GM21576 (cell line): Measurements from ENCODE around the gene CELSR1.

Experiments
- ATAC-seq: cut with Tn5 transposase; IDR thresholded peaks from one replicate; pipeline ENCODE4 v1.9.1; 2021; ENCODE audit warnings: mild to moderate bottlenecking, moderate library complexity; ENCODE audit not compliant: unreplicated experiment

The CELSR1 gene

DNA sequence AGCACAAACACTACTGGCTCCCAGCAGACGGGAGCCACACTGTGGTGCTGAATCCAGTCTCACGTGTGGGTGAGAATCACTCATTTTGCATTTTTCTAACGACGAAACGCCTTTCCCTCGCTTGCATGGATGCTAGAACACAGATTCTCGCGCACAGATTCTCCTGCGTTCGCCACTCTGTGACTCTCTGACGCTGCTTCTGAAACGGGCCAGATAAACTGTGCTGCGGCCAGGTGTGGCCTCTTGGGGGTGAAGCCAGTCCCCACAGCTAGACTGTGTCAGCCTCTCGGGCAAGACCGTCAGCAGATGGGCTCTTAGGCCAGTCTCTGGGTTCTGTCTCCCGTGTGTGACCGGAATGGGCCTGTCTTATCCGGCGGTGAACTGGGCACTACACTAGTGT lies 157.4 kb downstream of the CELSR1 start:
- ATAC-seq = no peak

DNA sequence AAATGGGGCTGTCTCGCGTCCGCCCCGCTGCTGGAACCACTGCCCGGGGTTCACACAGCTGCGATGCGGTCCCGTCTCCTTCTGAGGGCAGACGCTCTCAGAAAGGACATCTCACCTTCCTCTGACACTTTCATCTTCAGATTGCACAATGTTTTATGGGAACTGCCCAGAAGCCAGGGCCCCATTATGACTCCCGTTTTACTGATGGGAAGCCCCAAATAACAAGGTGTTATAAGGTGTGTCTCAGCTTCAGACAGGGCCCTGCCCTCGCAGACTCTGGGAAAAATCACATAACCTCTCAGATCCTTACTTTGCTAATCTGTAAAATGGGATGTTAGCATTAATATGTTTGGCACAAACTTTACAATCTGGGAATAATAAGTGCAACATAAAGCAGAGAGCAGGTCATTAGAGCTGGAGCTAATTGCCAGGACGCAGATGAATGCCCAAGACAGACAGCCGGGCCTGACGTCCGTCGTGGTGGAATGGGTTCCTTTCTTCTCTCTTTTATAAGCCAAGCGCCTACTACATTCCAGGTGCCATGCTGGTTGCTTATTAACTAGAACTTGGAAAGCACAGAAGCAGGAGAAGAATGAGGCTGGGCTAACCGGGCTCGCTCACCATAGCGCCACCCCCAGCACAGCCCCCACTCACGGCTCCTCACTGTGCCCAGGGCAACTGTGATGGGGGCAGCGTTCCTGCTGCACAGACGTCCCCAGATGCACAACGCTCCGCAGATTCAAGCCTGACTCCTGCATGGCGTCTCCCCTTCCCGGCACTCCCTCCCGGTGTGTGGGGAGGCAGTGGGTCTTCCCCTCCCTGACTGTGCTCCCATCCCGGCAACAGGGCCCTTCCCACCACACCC lies 158.1 kb downstream of the CELSR1 start:
- ATAC-seq = no peak

DNA sequence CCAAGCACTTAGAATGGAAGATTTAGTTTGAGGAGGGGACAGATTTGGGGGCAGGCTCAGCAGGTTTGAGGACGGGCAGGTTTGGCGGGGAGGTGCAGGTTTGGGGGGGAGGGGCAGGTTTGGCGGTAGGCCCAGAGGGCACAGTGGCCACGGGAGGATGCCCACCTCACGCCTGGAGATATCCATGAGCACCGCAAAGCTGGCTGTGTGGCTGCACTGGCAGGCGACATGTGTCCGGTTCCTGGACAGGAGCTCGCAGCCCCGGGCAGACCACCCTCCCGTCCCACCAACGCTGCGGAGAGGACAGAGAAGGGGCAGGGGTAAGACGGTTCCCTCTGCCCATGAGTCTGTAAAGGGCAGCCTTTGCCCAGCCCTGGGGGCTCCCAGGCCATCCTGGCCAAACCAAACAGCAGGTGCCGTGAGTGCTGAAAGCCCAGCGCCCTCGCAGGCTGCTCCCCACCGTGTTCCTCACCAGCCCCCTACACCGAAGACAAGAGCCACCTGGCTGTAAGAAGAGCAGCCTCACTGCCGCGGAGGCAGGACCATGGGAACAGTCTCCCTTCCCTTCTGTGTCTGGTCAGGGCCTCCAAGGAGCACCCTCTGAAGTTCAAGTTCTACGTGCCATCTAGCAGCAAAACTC lies 158.9 kb downstream of the CELSR1 start:
- no peak for ATAC-seq

DNA sequence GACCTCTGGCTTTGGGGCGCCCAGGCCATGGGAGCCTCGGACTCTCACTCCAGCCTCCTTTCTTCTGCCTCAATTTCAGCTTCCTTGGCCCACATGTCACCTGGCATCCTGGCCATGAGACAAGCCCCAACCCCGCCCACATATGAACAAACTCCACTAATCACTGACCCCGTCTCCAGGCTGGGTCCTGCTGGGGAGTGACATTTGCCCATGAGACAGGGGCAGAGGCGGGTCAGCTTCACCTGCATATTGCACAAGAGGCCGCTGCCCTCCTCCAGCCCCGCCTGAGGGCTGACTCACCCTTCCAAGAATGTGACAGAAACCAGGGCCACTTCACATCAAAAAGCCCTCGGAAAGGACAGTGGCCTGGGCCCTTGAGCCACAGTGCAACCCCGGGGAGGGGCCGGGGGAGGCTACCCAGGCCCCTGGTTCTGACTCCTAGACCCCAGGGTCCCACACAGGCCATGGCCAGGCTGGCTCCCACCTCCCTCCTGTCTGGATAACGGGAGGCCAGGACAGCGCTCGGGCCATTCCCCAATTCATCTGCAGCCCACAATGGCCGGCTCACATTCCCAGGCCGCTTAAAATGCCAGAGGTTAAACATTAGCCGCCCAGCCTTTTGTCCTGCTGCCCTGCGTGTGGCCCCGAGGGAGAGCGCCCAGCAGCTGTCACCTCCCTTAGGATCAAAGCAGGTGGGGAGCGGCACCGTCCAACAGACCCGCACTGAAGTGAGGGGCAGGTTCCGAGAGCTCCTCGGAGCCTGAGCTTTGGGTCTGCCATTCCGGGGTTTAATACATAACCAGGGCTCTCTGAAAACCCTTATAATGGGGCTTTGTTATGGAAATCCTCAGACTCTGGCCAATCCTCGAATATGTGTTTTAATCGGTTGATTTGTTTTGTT lies 159.6 kb downstream of the CELSR1 start:
- no peak for ATAC-seq

DNA sequence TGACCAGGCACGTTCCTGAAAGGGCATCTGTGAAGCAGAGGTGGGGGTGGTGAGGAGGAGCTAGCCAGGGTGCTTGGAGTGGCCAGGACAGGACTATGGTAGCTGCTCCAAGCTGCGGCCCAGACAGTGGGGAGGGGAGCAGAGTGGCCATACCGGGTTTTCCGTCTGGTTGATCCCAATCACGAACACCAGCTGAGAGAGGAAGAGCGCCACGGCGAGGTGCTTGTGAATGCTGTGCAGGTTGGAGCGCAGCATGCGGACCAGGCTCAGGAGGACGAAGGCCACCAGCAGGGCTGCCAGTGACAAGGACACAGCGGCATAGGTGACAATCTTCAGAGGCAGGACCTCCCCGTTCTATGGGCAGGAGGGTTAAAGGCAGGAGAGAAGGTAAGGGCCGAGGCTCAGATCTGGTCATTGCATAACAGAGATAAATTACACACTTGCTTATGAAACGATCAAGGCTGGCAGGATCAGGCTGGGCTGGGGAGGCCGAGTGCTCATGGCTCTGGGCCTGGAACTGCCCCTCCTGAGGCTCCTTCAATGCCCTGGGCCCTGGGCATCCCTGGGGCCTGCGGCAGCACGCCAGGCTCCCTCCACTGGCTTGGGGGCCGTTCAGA lies 160.4 kb downstream of the CELSR1 start:
- no peak for ATAC-seq

GRCh38 chr22:46376111-46376510 lies 161.3 kb downstream of the CELSR1 start:
- no peak for ATAC-seq

- ATAC-seq = no peak
These were observed 162.6 kb downstream of the CELSR1 start for GRCh38 chr22:46374663-46375474.

GRCh38 chr22:46373921-46374662 lies 163.3 kb downstream of the CELSR1 start:
- no peak for ATAC-seq

DNA sequence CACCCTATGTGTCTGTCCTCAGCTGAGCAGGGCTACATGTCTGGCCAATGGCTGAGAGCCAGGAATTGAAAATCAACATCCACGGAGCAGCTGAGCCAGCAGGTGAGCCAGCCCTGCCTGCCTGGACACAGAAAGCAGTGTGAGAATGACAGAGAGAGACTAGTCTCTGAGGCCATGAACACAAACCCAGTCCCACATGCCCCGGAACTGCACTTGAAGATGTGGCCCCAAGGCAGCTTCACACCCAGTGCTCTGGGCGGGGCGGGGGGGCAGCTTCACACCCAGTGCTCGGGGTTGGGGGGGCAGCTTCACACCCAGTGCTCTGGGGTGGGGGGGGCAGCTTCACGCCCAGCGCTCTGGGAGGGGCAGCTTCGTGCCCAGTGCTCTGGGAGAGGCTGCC lies 164.3 kb downstream of the CELSR1 start:
- no peak for ATAC-seq

DNA sequence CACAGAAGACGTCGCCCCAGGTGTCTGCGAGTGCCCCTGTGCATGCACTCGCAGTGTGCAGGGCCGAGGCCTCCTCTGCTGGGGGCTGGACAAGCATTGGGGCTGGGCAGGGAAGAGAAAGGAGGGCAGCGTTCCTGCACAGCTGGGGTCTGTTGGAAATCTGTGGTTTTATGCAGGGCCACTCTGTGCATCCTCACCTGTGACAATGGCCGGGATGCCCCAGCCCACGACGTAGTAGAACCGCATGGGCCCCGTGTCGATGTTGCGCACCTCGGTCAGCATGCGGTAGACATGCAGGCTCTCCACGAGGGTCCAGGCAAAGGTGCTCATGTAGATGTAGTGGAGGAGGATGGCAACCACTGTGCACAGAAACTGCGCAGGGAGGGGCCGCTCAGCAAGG lies 164.7 kb downstream of the CELSR1 start:
- ATAC-seq = no peak

GRCh38 chr22:46371623-46372226 lies 165.7 kb downstream of the CELSR1 start:
- ATAC-seq = no peak

DNA sequence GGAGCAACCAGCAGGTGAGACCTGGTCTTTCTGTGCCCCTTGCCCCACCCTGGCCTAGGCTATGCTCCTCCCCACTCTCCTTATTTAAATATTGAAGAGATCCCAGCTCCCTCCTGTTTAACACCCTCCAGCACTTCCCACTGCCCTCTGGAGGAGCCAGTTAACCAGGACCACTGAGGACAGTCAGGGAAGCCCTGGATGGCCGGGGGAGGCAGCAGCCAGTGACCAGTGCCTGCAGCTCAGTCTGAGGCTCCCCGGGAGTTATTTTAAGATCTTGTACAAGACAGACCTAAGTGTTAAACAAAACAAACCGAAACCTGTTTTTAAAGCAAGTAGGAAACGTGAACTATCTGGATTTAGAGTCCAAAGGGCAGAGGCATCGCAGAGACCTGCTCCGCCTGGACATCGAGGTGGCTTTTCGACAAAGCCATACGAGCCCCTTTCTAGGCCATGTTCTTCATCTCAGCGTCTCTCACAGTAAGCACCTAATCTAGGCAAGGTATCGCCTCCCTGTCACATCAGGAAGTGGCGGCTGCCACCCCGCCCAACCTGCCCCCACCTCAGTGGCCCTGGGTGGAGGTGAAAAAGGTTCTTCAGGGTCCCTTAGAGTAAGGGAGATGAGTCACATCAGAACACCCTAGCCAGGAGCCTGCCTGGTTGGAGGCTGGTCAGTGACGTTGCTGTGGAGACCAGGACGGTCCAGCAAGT lies 166.7 kb downstream of the CELSR1 start:
- no peak for ATAC-seq

DNA sequence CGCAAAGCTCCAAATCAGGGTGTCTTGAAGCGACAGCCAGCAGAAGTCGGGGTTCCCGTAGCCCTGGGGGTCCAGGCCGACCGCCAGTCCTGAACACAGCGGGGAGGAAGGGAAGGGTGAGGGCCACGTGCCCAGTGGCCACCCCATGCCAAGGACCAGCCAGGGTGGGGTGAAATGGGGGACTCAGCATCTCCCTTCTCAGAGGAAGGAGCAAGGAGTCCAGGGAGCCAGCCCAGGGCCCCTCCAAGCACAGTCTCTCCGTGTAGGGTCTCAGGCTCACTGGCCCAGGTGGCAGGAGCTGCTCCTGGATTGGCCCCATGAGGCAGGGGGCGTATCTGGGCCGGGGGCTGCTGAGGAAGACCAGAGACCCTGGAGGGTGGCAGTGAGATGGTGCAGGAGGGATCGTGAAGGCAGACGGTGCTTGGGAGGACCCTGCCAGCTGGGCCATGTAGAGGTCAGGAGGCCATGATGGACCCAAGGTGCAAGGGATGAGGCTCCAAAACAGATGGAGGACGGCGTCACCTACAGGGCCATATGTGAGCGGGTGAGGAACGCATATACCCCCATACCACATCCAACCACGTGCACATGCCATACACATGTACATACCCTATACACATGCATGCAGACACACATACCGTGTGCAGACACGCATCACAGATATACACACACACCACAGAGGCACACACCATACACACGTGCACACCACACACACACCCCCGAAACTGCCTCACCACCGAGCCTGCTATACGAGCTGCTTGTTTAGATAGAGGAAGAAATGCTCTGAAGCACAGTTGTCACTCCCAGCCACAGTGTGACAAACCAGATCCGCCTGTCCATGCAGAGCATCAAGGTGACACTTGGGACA lies 167.5 kb downstream of the CELSR1 start:
- ATAC-seq = no peak

- no peak for ATAC-seq
These were observed 168.3 kb downstream of the CELSR1 start for GRCh38 chr22:46368871-46369715.

DNA sequence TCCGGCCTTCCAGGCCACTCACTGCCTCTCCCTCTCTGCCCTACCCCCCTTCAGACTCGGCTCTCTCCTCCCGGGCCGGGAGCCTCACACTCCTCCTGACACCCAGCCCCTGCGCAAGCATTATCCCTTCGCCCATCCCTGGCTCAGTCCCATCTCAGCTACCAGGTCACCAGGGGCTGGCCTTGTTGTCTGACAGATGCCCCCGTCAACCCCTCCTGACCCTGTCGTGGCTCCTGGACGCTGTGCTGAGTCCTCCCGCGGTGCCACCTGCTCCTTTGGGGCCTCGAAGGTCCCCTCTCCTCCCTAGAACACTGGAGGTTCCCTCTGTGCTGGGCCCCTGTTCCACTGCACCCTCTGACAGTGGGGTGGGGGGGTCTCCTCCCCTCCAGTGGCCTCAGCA lies 169.0 kb downstream of the CELSR1 start:
- no peak for ATAC-seq

DNA sequence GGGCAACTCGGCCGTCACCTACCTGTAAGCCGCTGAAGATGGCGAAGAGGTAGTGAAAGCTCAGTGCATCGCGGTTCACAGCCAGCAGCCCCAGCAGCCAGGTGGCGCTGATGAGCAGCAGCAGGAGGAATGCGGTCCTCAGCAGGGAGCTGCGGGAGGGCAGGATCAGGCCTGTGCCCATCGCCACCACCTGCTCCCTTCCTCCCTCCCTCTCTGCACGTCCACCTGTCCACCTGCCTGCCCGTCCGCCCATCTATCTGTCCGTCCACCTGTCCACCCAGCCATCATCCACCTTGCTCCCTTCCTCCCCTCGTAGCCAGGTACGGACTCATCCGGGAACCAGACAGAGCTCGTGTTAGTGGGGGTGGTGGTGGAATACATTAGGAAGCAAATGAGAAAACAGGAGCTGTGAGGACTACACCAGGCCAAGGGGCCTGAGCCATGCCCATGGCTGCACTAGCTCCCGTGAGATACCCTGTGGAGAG lies 169.7 kb downstream of the CELSR1 start:
- no peak for ATAC-seq
